MM.1S (cell line): ENCODE data around the gene TTBK1.

Source experiments
- DNase-seq: peaks from one replicate; pipeline ENCODE4 v3.0.0-alpha.2; 2015
- H2AFZ ChIP-seq: fragments of 300-600 bp; sonication (generic); 2 replicates; pipeline ENCODE4 v1.6.0; 2016; ENCODE audit warnings: antibody characterized with exemption, low read length
- H3F3A ChIP-seq: fragments of 300-600 bp; sonication (generic); 2 replicates; pipeline ENCODE4 v1.6.1; 2016; ENCODE audit warnings: mild to moderate bottlenecking, antibody characterized with exemption, low read length, moderate library complexity, mixed read lengths; ENCODE audit not compliant: insufficient read depth
- H3K27ac ChIP-seq: fragments of 300-600 bp; sonication (generic); 2 replicates; pipeline ENCODE4 v1.5.1; 2016; ENCODE audit warnings: mild to moderate bottlenecking, low read length
- H3K27me3 ChIP-seq: fragments of 300-600 bp; sonication (generic); replicated peaks from 2 replicates; pipeline ENCODE4 v1.6.0; 2016; ENCODE audit warnings: low read length; ENCODE audit not compliant: insufficient read depth
- H3K36me3 ChIP-seq: fragments of 300-600 bp; sonication (generic); replicated peaks from 2 replicates; pipeline ENCODE4 v1.6.1; 2016; ENCODE audit warnings: mild to moderate bottlenecking, low read length, mixed read lengths; ENCODE audit not compliant: insufficient read depth
- H3K4me1 ChIP-seq: fragments of 300-600 bp; sonication (generic); 2 replicates; pipeline ENCODE4 v1.6.1; 2016; ENCODE audit warnings: low read length, mixed read lengths
- H3K4me2 ChIP-seq: fragments of 300-600 bp; sonication (generic); 2 replicates; pipeline ENCODE4 v1.6.0; 2016; ENCODE audit warnings: low read depth, low read length
- H3K4me3 ChIP-seq: fragments of 300-600 bp; sonication (generic); 2 replicates; pipeline ENCODE4 v1.5.1; 2016; ENCODE audit warnings: low read length, mixed read lengths
- H3K79me2 ChIP-seq: fragments of 300-600 bp; sonication (generic); 2 replicates; pipeline ENCODE4 v1.6.1; 2016; ENCODE audit warnings: mixed run types, low read length, mixed read lengths
- H3K9ac ChIP-seq: fragments of 300-600 bp; sonication (generic); 2 replicates; pipeline ENCODE4 v1.6.1; 2016; ENCODE audit warnings: low read length, mixed read lengths
- H3K9me2 ChIP-seq: fragments of 300-600 bp; sonication (generic); replicated peaks from 2 replicates; pipeline ENCODE4 v1.6.1; 2016; ENCODE audit warnings: mild to moderate bottlenecking, low read length, mixed read lengths; ENCODE audit not compliant: insufficient read depth
- H3K9me3 ChIP-seq: fragments of 300-600 bp; sonication (generic); replicated peaks from 2 replicates; pipeline ENCODE4 v1.6.1; 2016; ENCODE audit warnings: mild to moderate bottlenecking, low read length, mixed read lengths; ENCODE audit not compliant: insufficient read depth
- H4K20me1 ChIP-seq: fragments of 300-600 bp; sonication (generic); 2 replicates; pipeline ENCODE4 v1.6.1; 2016; ENCODE audit warnings: mild to moderate bottlenecking, low read length, moderate library complexity, mixed read lengths; ENCODE audit not compliant: insufficient read depth
- EZH2 ChIP-seq: fragments of 300-600 bp; sonication (generic); optimal IDR thresholded peaks from 2 replicates; pipeline ENCODE3; 2017; ENCODE audit warnings: low read depth, mild to moderate bottlenecking, antibody characterized with exemption, low read length, mixed read lengths
- EZH2phosphoT487 ChIP-seq: fragments of 300-600 bp; sonication (generic); IDR thresholded peaks from 2 replicates; pipeline ENCODE4 v1.6.1; 2018; ENCODE audit warnings: antibody characterized with exemption, low read length
- TF ChIP-seq, protein P1 (sequence below): fragments of 300-600 bp; sonication (generic); IDR thresholded peaks from 2 replicates; pipeline ENCODE4 v1.5.1; 2016; ENCODE audit warnings: antibody characterized with exemption, low read length, mixed read lengths

TTBK1 gene

DNA sequence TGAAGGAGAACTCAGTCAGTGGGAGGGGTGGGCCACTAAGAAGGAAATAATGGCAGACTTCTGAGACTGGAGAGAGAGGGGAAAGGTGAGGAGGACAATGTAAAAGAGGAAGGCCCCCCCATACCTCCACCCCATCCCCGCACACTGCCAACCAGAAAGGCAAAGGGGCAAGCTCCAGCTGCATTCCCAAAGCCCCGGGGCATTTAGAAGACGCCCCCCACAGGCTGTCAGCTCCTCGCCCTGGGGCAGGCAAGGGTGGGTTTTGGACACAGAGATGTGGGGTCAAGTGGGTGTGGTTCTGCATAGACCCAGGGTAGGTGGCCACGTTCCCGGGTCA, 34.0 kb downstream of the TTBK1 start:
- no peak overlapping the region for H2AFZ ChIP-seq
- H3K27me3 ChIP-seq: peaks cover 41% of the 10 kb centered on the region
- no peaks in the 10 kb centered on the region for H3K79me2 ChIP-seq
- no peak overlapping the region for H3K4me3 ChIP-seq
- no peaks in the 10 kb centered on the region for H4K20me1 ChIP-seq
- no peaks in the 10 kb centered on the region for H3K9me2 ChIP-seq
- H3K27ac ChIP-seq: no peak overlapping the region
- no peak overlapping the region for H3K9ac ChIP-seq
- no peak overlapping the region for H3K4me2 ChIP-seq
- H3K4me1 ChIP-seq: no peaks in the 10 kb centered on the region
- no peak for DNase-seq
- no peaks in the 10 kb centered on the region for H3K9me3 ChIP-seq
- no peaks in the 10 kb centered on the region for H3F3A ChIP-seq
- H3K36me3 ChIP-seq: no peaks in the 10 kb centered on the region
- TF ChIP-seq EZH2: no peak
- TF ChIP-seq, protein P1, sequence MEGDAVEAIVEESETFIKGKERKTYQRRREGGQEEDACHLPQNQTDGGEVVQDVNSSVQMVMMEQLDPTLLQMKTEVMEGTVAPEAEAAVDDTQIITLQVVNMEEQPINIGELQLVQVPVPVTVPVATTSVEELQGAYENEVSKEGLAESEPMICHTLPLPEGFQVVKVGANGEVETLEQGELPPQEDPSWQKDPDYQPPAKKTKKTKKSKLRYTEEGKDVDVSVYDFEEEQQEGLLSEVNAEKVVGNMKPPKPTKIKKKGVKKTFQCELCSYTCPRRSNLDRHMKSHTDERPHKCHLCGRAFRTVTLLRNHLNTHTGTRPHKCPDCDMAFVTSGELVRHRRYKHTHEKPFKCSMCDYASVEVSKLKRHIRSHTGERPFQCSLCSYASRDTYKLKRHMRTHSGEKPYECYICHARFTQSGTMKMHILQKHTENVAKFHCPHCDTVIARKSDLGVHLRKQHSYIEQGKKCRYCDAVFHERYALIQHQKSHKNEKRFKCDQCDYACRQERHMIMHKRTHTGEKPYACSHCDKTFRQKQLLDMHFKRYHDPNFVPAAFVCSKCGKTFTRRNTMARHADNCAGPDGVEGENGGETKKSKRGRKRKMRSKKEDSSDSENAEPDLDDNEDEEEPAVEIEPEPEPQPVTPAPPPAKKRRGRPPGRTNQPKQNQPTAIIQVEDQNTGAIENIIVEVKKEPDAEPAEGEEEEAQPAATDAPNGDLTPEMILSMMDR: no peak
- no peak for TF ChIP-seq EZH2phosphoT487

DNA sequence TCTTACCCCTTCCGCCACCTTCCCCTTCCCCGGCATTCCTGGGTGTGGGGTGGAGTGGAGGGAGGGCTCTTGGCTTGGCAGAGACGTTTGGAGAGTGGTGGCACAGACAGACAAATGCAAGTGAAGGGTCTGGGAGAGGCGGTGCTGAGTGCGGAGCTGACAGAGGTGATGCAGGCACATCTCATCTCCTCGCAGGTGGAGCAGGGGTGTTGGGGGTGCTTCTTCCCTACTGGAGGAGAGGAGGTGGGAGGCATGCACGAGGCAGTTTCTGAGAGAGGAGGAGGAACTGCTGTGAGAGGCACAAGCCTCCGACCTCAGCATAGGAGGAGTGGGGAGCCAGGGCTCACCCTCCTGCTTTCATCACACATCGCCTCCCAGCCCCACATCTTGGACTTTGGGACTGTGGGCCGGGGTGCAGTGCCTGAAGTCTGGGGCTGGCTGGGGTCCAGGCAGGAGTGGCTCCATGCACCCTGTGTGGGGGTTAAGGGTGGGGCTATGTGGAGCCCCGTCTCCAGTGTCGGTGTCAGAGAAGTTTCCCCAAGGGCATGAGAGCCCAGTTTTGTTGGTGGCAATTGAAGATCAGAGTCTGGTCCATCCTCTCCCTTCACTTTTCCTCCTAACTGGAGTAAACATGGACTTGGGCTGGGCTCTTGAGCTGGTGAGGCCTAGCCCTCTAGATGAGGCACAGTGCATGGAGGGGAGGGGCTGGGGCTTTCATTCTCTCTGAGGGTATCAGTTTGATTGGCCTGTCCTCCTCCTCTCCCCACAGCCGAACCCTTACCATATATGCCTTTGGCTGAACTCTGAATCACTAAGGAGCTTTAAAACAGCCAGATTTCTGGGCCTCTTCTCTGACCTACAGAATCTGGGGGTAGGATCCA, 34.6 kb downstream of the TTBK1 start:
- H3K36me3 ChIP-seq: no peaks in the 10 kb centered on the region
- no peaks in the 10 kb centered on the region for H3K79me2 ChIP-seq
- H3F3A ChIP-seq: no peaks in the 10 kb centered on the region
- no peaks in the 10 kb centered on the region for H3K4me1 ChIP-seq
- H3K9ac ChIP-seq: no peak overlapping the region
- H3K9me2 ChIP-seq: no peaks in the 10 kb centered on the region
- no peaks in the 10 kb centered on the region for H3K9me3 ChIP-seq
- H2AFZ ChIP-seq: no peak overlapping the region
- peaks cover 47% of the 10 kb centered on the region for H3K27me3 ChIP-seq
- H3K4me3 ChIP-seq: no peak overlapping the region
- no peak overlapping the region for H3K4me2 ChIP-seq
- DNase-seq: no peak
- TF ChIP-seq EZH2 (no peak), EZH2phosphoT487 (no peak)
- TF ChIP-seq, protein P1: no peak
- H3K27ac ChIP-seq: no peak overlapping the region
- H4K20me1 ChIP-seq: no peaks in the 10 kb centered on the region

DNA sequence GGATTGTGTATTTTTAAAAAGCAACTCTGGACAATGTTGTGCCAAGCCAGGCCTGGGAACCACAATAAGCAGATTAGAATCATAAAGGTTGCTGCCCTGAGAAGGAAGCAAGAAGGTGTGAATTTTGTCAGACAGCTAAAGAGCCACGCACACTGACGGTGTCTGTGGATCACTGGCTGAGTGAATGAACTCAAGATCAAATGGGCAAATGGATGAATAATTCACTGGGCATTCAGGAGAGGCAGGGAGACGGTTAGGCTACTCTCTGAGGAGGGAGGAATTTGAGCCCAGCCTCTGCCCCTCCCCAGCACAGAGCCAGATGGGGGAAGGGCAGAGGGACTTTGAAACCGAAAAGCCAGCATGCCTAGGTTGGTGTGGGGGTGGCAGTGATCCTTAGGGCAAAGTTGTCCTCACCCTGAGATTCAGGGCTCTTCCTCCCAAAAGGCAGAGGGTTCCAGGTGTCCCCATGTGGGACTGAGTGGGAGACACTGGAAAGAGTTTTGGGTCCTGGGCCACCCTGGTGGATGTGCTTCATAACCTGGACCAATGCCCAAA, 35.3 kb downstream of the TTBK1 start:
- DNase-seq: no peak

More for the DNA sequence above, 35.3 kb downstream of the TTBK1 start:
- TF ChIP-seq EZH2 (no peak), EZH2phosphoT487 (no peak)
- TF ChIP-seq, protein P1: no peak
- no peaks in the 10 kb centered on the region for H4K20me1 ChIP-seq
- no peaks in the 10 kb centered on the region for H3K4me1 ChIP-seq
- H3K36me3 ChIP-seq: no peaks in the 10 kb centered on the region
- H3K79me2 ChIP-seq: no peaks in the 10 kb centered on the region
- no peak overlapping the region for H3K27ac ChIP-seq
- H3K9me3 ChIP-seq: no peaks in the 10 kb centered on the region
- H3K9ac ChIP-seq: no peak overlapping the region
- no peaks in the 10 kb centered on the region for H3F3A ChIP-seq
- no peak overlapping the region for H3K4me2 ChIP-seq
- no peak overlapping the region for H2AFZ ChIP-seq
- no peak overlapping the region for H3K4me3 ChIP-seq
- H3K27me3 ChIP-seq: peaks cover 47% of the 10 kb centered on the region
- no peaks in the 10 kb centered on the region for H3K9me2 ChIP-seq
